Measurements from ENCODE around the gene ICAM2.
"Not testable (repeated sequence)": the region's sequence is repeated elsewhere in the genome, so short reads cannot be mapped to it uniquely, and the experiment has no call there.

ICAM2 gene

GRCh38 chr17:63984651-63985386 is 35.6 kb downstream of the ICAM2 start:
- H3K4me3 ChIP-seq (ENCODE audit: low read depth, low read length), result no peak overlapping the region
- DNase-seq (ENCODE audit: low read depth), result peak; percentile 83

GRCh38 chr17:63984236-63984635 is 36.2 kb downstream of the ICAM2 start:
- no peak for DNase-seq (ENCODE audit: low read depth)
- no peak overlapping the region for H3K4me3 ChIP-seq (ENCODE audit: low read depth, low read length)

GRCh38 chr17:63983320-63983719 is 37.1 kb downstream of the ICAM2 start:
- no peak overlapping the region for H3K4me3 ChIP-seq (ENCODE audit: low read depth, low read length)
- DNase-seq (ENCODE audit: low read depth), result no peak

DNA sequence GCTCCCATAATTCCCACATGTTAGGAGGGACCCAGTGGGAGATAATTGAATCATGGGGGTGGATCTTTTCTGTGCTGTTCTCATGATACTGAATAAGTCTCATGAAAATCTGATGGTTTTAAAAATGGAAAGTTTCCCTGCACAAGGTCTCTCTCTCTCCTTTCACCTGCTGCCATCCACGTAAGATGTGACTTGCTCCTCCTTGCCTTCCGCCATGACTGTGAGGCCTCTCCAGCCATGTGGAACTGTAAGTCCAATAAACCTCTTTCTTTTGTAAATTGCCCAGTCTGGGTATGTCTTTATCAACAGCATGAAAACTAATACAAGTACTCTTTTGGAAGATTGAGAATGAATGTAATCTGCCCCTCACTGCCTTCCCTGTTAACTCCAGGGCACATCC is 37.8 kb downstream of the ICAM2 start:
- not testable (repeated sequence) for DNase-seq (ENCODE audit: low read depth); H3K4me3 ChIP-seq (ENCODE audit: low read depth, low read length)

DNA sequence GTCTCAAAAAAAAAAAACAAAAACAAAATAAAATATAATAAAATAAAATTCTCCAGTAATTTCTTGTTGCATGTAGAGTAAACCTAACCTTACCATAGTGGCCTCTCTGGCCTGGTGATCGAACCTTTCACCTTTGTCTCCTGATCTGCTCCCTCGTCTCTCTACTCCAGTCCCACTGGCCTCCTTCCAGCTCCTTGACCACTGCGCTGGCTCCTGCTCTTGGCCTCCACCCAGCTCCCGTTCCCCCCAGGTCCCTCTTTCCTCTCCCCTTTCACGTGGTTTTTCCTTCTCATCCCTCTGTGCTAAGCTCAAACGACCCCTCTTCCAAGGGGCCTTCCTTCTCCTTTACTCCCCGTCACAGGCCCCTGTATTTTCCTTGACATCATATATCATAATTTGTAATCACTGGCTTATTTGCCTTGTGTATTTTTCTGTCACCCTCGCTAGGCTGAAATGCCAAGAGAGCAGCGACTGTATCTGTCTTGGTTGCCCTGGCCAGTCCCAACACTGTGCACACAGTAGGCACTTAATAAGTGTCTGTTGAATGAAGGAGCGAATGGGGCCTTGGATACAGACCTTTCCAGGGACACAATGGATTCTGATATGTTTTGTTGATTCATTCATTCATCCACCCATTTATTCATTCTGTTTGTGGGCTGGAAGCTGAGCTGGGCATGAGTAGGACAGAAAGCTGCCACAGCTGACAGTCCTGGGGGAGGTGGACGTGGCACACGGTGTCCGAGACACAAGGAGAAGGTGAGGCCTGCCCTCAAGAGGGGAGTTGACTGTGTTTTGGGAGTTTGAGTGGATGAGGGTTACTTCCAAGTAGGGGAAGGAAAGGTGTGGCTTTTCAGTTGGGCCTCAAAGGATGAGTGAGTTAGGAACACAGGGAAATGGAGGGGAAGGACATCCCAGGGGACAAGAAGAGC is 41.9 kb downstream of the ICAM2 start:
- no peak for DNase-seq (ENCODE audit: low read depth)
- no peak overlapping the region for H3K4me3 ChIP-seq (ENCODE audit: low read depth, low read length)

DNA sequence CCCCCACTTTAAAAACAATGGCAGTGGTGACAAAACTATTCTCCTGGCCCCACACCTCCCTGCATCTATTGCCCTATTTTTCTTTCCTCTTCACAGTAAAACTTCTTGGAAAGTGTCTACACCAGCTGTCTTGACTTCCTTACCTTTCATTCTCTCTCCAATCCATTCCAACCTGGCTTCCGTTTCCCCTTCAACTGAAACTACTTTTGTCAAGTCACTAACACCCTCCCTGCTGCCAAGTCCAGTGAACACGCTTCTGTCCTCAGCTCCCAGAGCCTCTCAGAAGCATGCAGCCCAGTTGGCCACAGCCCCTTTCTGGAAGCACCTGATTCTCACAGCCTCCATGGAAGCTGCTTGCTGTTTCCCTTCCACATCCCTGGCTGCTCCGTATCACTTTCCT is 43.7 kb downstream of the ICAM2 start:
- H3K4me3 ChIP-seq (ENCODE audit: low read depth, low read length), result no peak overlapping the region
- DNase-seq (ENCODE audit: low read depth), result no peak

- DNase-seq (ENCODE audit: low read depth), result no peak
- no peak overlapping the region for H3K4me3 ChIP-seq (ENCODE audit: low read depth, low read length)
Measured at GRCh38 chr17:63975541-63976092, 44.8 kb downstream of the ICAM2 start.

- DNase-seq (ENCODE audit: low read depth), result no peak
- no peak overlapping the region for H3K4me3 ChIP-seq (ENCODE audit: low read depth, low read length)
Measured at GRCh38 chr17:63974594-63975192, 45.7 kb downstream of the ICAM2 start.

DNA sequence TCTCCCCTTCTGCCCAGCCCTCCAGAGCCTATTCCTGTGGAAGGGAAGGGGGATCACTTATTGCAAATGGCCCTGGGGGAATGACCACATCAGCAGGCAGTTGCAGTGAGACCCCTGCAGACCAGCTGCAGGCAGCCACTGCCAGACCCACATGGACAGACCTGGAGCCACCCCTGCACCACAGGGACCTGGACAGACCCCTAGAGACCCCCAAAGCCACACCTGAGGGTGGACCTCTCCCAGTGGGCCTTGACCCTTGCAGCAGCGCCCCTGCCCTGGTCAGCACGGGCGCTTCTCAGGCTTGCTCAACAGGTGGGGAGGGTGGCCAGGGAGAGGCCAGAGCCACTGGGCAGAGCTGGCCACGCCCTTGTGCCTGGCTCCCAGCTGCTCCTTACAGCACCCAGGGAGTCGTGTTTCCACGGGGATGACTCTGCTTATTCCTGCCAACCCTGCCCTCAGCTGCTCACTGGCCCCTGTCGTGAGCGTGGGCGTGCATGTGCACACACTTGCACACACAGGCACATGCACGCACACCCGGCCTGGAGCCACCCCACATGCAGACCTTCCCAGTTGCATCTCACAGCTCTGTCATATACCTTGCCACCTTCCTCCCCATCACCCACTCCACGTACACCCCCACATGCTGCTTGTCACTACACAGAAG is 46.4 kb downstream of the ICAM2 start:
- H3K4me3 ChIP-seq (ENCODE audit: low read depth, low read length), result no peak overlapping the region
- no peak for DNase-seq (ENCODE audit: low read depth)

GRCh38 chr17:63973247-63973646 is 47.2 kb downstream of the ICAM2 start:
- H3K4me3 ChIP-seq (ENCODE audit: low read depth, low read length), result no peak overlapping the region
- DNase-seq (ENCODE audit: low read depth), result no peak

DNA sequence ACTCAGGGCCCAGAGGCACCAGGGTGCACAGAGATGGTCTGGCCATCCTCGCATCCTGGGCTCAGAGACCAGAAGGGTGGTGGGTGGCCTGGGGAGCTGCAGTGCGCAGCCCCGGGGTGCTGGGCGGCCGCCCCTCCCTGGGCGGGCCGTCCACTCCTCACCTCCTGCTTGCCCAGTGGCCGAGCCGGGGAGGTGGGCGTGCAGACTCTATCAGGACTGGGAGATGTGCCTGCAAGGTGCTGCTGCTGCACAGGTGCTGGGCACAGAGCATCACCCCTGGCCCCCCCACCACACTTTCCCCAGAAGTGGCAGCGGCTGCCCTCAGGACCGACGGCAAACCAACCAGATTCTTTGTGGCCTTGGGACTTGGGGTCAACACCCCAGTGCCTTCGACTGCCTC is 47.6 kb downstream of the ICAM2 start, which contains the start of gene SCN4A:
TSS of gene SCN4A (minus strand) at position 123 of the 400 bp plus-strand sequence. CDS start at position 46, 77 bp downstream.
- DNase-seq (ENCODE audit: low read depth), result no peak
- no peak within 1 kb of the TSS for H3K4me3 ChIP-seq (ENCODE audit: low read depth, low read length)

DNA sequence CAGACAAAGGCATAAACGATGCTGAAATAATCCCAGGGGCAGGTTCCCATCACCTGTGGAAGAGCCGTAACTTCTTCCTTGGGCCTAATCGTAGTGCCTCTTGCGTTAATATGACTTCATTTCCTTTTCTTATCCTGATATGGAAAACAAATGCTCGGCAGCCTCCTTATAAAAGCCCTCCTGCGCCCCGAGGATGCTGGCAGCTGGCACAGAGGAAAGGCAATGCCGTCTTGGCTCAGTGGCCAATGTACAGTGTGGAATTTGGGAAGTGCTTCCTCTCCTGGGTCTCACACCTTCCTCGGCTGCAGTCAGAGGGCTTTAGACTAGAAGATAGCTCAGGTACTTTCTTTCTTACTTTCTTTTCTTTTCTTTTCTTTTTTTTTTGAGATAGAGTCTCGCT is 51.2 kb downstream of the ICAM2 start:
- no peak for DNase-seq (ENCODE audit: low read depth)
- no peak overlapping the region for H3K4me3 ChIP-seq (ENCODE audit: low read depth, low read length)

DNA sequence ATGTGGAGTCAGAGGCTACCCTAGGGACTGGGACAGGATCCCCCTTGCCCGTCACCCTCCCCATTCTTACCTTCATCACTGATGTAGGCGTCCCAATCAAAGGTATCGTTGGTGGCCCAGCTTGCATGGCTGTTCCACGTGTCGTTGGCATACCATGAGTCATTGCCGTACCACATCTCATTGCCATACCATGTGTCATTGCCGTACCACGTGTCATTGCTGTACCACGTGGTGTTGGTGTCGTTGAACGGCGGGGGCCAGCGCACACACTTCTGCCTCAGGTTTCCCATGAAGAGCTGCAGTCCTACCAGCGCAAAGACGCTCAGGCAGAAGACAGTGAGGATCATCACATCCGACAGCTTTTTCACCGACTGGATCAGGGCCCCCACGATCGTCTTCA is 52.5 kb downstream of the ICAM2 start:
- DNase-seq (ENCODE audit: low read depth), result no peak
- H3K4me3 ChIP-seq (ENCODE audit: low read depth, low read length), result no peak overlapping the region

DNA sequence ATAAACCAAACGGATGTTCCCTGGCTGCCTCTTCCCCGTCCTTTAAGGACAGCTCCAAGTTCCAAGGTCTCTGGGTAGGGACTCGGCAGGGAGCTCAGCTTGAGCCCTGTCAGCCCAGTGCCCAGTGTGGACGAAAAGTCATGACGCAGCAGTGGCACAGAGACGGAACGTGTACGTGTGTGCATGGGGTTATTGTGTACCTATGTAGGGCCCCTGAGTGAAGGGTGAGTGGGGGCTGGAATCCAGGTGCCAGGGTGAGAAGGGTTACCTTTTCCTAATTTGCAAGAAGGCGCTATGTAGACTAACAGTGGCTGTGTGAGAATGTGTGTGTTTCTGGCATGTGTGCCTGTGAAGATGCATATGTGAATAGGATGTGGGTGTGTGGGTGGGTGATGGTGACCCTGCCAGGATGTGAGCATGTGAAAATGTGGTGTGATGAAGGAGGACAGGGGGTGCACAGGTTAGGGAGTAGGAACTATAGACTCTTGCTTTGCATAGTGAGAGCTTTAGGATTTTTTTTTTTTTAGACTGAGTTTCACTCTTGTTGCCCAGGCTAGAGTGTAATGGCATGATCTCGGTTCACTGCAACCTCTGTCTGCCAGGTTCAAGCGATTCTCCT is 53.7 kb downstream of the ICAM2 start:
- no peak overlapping the region for H3K4me3 ChIP-seq (ENCODE audit: low read depth, low read length)
- DNase-seq (ENCODE audit: low read depth), result no peak

DNA sequence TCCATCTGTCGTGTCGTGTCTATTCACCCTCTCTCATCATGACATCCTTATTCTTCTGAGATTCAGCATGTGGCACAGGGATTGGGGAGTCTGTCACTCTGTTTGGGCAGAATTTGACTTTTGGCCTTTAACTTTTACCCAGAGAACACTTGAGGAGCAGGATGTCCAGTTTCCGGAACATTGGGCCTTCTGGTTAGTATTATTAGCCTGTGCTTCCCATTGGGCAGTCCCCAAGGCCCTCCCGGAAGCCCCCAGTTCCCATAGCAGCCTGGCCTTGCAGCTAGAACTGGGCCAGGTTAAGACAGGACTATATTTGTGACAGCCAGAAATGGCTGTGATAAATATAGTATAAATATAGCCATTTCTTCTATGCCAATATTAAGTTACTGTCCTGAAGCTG is 57.3 kb downstream of the ICAM2 start:
- H3K4me3 ChIP-seq (ENCODE audit: low read depth, low read length), result no peak overlapping the region
- DNase-seq (ENCODE audit: low read depth), result no peak

DNA sequence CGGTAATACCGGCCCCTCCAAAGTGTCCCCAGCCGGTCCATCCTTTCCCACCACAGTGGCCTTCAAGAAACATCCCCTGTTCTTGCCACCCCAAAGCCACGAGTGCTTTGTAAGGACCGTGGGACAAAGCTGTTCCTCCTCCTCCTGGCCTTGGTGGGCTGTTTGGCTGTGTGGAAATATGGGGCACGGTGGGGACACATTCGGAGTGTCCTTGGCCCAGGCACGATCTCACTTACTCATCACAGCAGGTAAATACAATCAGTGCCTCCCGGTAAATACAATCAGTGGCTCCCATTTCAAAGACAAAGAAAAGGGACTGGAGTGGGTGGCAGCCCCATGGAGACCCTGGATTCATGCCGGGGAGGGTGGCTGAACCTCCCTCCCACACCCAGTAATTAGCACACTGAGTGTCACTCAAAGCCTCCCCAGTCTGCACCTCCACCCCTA is 58.1 kb downstream of the ICAM2 start:
- H3K4me3 ChIP-seq (ENCODE audit: low read depth, low read length), result no peak overlapping the region
- no peak for DNase-seq (ENCODE audit: low read depth)

- DNase-seq (ENCODE audit: low read depth), result no peak
- H3K4me3 ChIP-seq (ENCODE audit: low read depth, low read length), result peak overlapping the region; percentile 2
Measured at GRCh38 chr17:63961355-63962212, 58.8 kb downstream of the ICAM2 start.

DNA sequence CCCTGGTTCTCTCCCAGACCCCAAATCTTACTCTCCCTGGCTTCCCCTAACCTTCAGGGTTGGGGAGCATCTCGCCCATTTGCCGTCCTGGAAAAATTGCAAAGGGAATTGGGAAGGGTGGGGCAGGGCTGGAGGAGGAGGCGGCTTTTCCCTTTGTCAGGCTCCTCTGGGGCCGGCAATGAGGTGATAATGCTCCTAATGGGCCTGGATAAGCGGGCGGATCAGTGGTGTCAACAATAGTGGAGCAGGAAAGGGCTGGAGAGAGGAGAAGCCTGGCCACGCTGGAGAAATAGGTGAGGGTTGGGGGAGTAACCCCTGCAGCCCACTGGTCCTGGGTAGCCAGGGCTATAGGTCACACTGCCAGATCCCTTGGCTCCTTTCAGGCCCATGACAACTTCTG is 60.0 kb downstream of the ICAM2 start:
- H3K4me3 ChIP-seq (ENCODE audit: low read depth, low read length), result no peak overlapping the region
- no peak for DNase-seq (ENCODE audit: low read depth)
